Spleen (tissue), 11 donors: ENCODE results near the gene NAA11. TPM values are rescaled to one million over a fixed set of nuclear protein-coding genes. Genes with fewer than 3 reads are reported as not detected.

ENCODE experiments used
- DNase-seq: peaks from one replicate; pipeline ENCODE4 v3.0.0-alpha.2; 2020
- H3K27ac ChIP-seq, 8 donors: fragments of 200-600 bp; sonication (generic) in 7 of 8; 1 replicate in 4 of 8; 2 replicates in 4 of 8; pipeline versions ENCODE4 v1.5.0 to v1.8.0; 2016 to 2021; ENCODE audit warnings: inconsistent platforms in 4 of 8, mild to moderate bottlenecking in 4 of 8, moderate library complexity in 1 of 8
- H3K27me3 ChIP-seq, 7 donors: fragments of 200-600 bp; sonication (generic) in 6 of 7; replicated peaks in 1 of 7; 1 replicate in 4 of 7; 2 replicates in 3 of 7; pipeline versions ENCODE4 v1.5.0 to v1.8.0; 2016 to 2021; ENCODE audit warnings: inconsistent platforms in 3 of 7, mild to moderate bottlenecking in 1 of 7
- H3K36me3 ChIP-seq, 6 donors: fragments of 200-600 bp; sonication (generic) in 5 of 6; 1 replicate in 4 of 6; 2 replicates in 2 of 6; pipeline versions ENCODE4 v1.5.0 to v1.8.0; 2016 to 2021; ENCODE audit warnings: inconsistent platforms in 2 of 6
- H3K4me1 ChIP-seq, 6 donors: fragments of 200-600 bp; sonication (generic) in 5 of 6; 1 replicate in 3 of 6; 2 replicates in 3 of 6; pipeline versions ENCODE4 v1.5.0 to v1.8.0; 2016 to 2021; ENCODE audit warnings: inconsistent platforms in 3 of 6
- H3K4me3 ChIP-seq, 8 donors: fragments of 200-600 bp; sonication (generic) in 7 of 8; 1 replicate in 4 of 8; 2 replicates in 4 of 8; pipeline versions ENCODE4 v1.5.0 to v1.8.0; 2016 to 2021; ENCODE audit warnings: inconsistent platforms in 4 of 8, mild to moderate bottlenecking in 4 of 8, moderate library complexity in 2 of 8
- H3K9me3 ChIP-seq, 8 donors: fragments of 200-600 bp; sonication (generic) in 7 of 8; 1 replicate in 4 of 8; 2 replicates in 4 of 8; pipeline versions ENCODE4 v1.5.0 to v1.8.0; 2016 to 2021; ENCODE audit warnings: inconsistent platforms in 4 of 8
- CTCF ChIP-seq, 11 experiments: fragments of 200-600 bp in 7 of 11; fragments of 450-650 bp in 4 of 11; sonication (generic) in 4 of 11; IDR thresholded peaks in 8 of 11; conservative IDR thresholded peaks in 3 of 11; 1 replicate in 7 of 11; 2 replicates in 4 of 11; pipeline versions ENCODE4 v1.4.0 to v1.8.0; 2016 to 2021; ENCODE audit warnings: antibody characterized with exemption in 11 of 11, inconsistent platforms in 4 of 11, mild to moderate bottlenecking in 1 of 11
- POLR2A ChIP-seq, 3 donors: fragments of 450-650 bp; IDR thresholded peaks; one replicate each; pipeline ENCODE4 v1.5.1; 2017; ENCODE audit warnings: antibody characterized with exemption in 3 of 3, mild to moderate bottlenecking in 1 of 3
- POLR2AphosphoS5 ChIP-seq, 3 donors: sonication (generic); formaldehyde crosslinking; IDR thresholded peaks; one replicate each; pipeline ENCODE4 v1.5.1; 2017; ENCODE audit warnings: antibody characterized with exemption in 3 of 3
- WGBS, 5 donors: extraction: QIAGEN DNeasy Blood & Tissue Kit in 3 of 5; methylation state at CpG; one replicate each; pipeline versions ENCODE4 v1.1.5 to v1.1.7; 2013 to 2018; 5-methylcytosine and 5-hydroxymethylcytosine counted together
- intact Hi-C: fragments of 100-400 bp; cut with DNase I; formaldehyde crosslinking; loops from one replicate; pipeline ENCODE4 v1.15.0; 2023; ENCODE audit warnings: low total_unique reads
- polyA plus RNA-seq, 3 donors: library from polyadenylated mRNA; stranded (reverse); fragments of 200-250 nt; gene quantifications; one replicate each; pipeline ENCODE4 v1.2.1, GENCODE V29; 2013
- total RNA-seq, 7 donors: library from RNA; depleted of rRNA in 3 of 7; stranded (reverse); fragments of >200 nt in 3 of 7; fragmentation: NEBNext Ultra II Directional in 4 of 7; extraction: Animal tissue kit (Norgen Biotek cat#: 25700) in 4 of 7; gene quantifications; one replicate each; pipeline versions ENCODE4 v1.1.0 to v1.2.1, GENCODE V29; 2016 to 2021
- donor health status: healthy with polysubstance abuse.
- donor health status: DM: no; HTN: no; CAD: no; lungs with moderate emphysema.
- donor health status: DM: no; HTN: no; CAD: no.
- donor health status: Bipolar disorder and iron deficiency.
- donor health status: healthy.
- donor health status: DM: no; HTN: no; CAD: no.
- donor health status: DM: yes; HTN: yes; CAD: no.

NAA11 gene
- total and polyA plus RNA-seq, 10 donors, result not detected

- Histone ChIP-seq H3K27ac (no peak overlapping the region), H3K9me3 (no peaks in the 10 kb centered on the region), H3K4me3 (no peak overlapping the region), H3K27me3 (no peaks in the 10 kb centered on the region), H3K4me1 (no peaks in the 10 kb centered on the region), H3K36me3 (no peaks in the 10 kb centered on the region)
- DNase-seq, result no peak
- no peak for TF ChIP-seq POLR2A (IDR thresholded peaks at IDR 0.05)
- WGBS, 5 donors, result 37 to 47% (median 45%) methylated on average over 2 of the region's 2 CpGs
- intact Hi-C loops, result no loop called here
These were observed 5.4 kb upstream of the NAA11 start for GRCh38 chr4:79331126-79331876.

DNA sequence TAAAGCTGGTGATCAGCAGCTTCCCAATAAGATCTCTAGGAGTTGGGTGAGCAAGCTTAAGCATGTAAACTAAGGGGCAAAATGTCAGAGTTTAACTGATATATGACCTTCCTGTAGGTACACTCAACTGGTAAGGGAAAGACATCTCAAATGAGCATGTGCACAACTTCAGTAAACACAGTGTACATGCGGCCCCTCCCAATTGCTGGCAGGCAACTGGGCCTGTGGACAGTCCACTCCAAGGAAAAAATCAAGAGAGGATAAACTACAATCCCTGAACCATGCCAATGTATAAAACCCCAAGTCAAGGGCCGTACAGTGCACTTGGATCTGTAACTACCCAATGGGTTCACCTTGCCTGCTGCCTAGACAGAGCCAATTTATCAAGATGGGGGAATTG is 4.9 kb upstream of the NAA11 start:
- Histone ChIP-seq H3K9me3 (no peaks in the 10 kb centered on the region), H3K27me3 (no peaks in the 10 kb centered on the region), H3K4me3 (no peak overlapping the region), H3K36me3 (no peaks in the 10 kb centered on the region), H3K4me1 (no peaks in the 10 kb centered on the region), H3K27ac (no peak overlapping the region)
- TF ChIP-seq POLR2AphosphoS5 (IDR thresholded peaks at IDR 0.05) (no peak), POLR2A (IDR thresholded peaks at IDR 0.05) (no peak), CTCF (IDR thresholded peaks at IDR 0.05 in 8 of 11, conservative IDR thresholded peaks at IDR 0.05 in 3 of 11) (no peak)
- intact Hi-C loops, result no loop called here
- 75 to 96% (median 87%) methylated on average over 2 of the region's 2 CpGs for WGBS, 5 donors
- no peak for DNase-seq

GRCh38 chr4:79325436-79325835 is 425 bp downstream of the NAA11 start:
- Histone ChIP-seq H3K27ac (no peak overlapping the region), H3K9me3 (peaks cover 0 to 6% (median 0%) of the 10 kb centered on the region in 8 donors), H3K36me3 (no peaks in the 10 kb centered on the region), H3K4me3 (no peak overlapping the region), H3K4me1 (no peaks in the 10 kb centered on the region), H3K27me3 (no peaks in the 10 kb centered on the region)
- WGBS, 5 donors, result 91 to 94% (median 94%) methylated on average over 12 of the region's 12 CpGs
- no peak for DNase-seq
- TF ChIP-seq CTCF (IDR thresholded peaks at IDR 0.05 in 8 of 11, conservative IDR thresholded peaks at IDR 0.05 in 3 of 11) (no peak), POLR2AphosphoS5 (IDR thresholded peaks at IDR 0.05) (no peak), POLR2A (IDR thresholded peaks at IDR 0.05) (no peak)
- intact Hi-C loops, result no loop called here

GRCh38 chr4:79319975-79320374 is 5.9 kb downstream of the NAA11 start:
- Histone ChIP-seq H3K36me3 (no peaks in the 10 kb centered on the region), H3K27ac (no peak overlapping the region), H3K27me3 (no peaks in the 10 kb centered on the region), H3K9me3 (peaks cover 0 to under 1% (median 0%) of the 10 kb centered on the region in 8 donors), H3K4me3 (no peak overlapping the region), H3K4me1 (no peaks in the 10 kb centered on the region)
- intact Hi-C loops, result no loop called here
- TF ChIP-seq POLR2AphosphoS5 (IDR thresholded peaks at IDR 0.05) (no peak), CTCF (IDR thresholded peaks at IDR 0.05 in 8 of 11, conservative IDR thresholded peaks at IDR 0.05 in 3 of 11) (no peak), POLR2A (IDR thresholded peaks at IDR 0.05) (no peak)
- DNase-seq, result no peak
- WGBS, 5 donors, result 71 to 91% (median 75%) methylated on average over 4 of the region's 4 CpGs
